ENCODE data around the gene PIGN.
A peak's percentile ranks its signal among the peaks of the same experiment; 100 is the strongest.

The PIGN gene

DNA sequence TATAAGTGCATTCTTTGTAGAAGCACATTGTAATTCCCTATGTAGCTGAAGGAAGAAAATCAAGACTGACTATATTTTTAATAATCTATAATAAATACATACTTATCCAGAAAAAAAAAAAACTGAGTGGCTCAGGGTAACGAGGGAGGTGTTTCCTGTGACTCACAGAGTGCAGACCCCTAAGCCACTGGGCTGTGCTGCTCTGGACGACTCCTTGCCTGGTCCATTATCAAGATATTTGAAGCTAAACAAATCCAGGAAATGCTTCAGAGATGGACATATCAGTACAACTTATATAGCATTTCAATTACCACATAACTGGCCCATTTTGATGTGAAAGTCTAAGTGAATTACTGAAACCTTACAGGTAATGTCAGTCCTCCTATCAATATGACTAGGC is 80.6 kb downstream of the PIGN start:
- DNase-seq (ENCODE audit: low spot score), result no peak

DNA sequence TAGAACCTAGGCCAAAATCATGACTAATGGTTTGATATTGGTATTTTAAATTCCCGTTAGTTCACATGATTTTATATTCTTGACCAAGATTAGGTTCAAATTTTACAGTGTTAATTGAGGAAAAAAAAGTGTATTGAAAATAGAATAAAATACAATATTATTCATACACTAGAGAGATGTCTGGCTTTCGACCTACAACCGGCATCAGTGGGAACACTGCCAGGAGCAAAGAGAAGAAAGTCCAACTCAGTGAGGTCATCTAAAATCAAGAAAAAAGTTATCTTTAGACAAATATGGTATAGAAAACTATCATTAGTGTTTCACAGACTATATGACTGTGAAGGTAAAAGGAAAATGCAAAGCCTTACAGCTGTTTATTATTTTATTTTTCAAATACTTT is 81.5 kb downstream of the PIGN start:
- DNase-seq (ENCODE audit: low spot score), result no peak

DNA sequence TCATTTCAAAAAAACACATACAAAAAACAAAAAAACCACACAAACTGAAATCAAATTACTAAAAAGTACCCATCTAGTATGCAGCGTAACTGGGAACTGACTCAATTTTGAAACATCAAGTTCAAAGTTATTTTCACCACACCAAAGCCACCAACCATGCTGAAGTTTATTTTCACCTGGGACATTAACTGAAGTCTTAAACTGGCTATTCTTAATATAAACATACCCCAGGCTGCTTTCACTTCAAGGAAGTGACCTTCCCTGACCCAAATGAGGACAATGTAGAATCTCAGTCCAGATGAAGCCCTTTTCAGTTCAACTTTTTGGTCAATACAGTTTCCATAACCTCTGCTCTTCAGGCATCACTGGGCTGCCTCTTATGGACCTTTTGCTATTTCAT is 84.6 kb downstream of the PIGN start:
- DNase-seq (ENCODE audit: low spot score), result no peak

DNA sequence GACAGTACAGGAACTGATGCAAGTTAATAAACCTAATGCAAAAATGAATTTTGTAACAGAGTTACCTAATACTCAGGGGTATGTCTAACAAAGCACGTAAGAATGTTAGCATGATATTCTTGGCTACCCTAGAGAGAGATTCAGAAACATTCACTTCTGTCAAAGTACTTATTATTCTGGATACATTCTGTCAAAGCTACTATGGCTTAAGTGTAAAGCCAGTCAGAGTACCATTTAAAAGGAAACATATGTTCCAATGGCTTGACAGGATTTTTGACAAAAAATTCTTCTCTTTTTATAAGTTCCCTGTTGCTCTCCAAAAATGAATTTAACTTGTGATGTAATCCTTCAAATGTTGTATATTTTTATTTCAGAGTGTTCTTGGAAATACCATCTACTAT is 85.5 kb downstream of the PIGN start:
- DNase-seq (ENCODE audit: low spot score), result no peak

DNA sequence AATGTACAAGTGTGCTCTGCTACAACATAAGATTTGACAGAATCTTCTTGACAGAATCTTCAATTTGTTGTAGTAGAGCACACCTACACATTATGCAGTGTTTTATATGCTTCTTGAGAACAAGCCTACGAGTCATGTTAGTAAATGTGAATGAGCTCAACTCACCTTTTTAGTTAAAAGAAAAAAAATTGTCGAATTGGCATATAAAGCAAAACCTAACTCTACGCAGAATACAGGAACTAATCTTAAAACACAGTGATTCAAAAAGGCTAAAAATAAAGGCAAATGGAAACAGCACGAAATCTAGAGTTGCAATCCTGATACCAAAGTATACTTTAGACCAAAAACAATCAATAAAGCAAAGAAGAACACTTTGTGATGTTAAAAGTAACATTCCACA is 87.9 kb downstream of the PIGN start:
- no peak for DNase-seq (ENCODE audit: low spot score)

DNA sequence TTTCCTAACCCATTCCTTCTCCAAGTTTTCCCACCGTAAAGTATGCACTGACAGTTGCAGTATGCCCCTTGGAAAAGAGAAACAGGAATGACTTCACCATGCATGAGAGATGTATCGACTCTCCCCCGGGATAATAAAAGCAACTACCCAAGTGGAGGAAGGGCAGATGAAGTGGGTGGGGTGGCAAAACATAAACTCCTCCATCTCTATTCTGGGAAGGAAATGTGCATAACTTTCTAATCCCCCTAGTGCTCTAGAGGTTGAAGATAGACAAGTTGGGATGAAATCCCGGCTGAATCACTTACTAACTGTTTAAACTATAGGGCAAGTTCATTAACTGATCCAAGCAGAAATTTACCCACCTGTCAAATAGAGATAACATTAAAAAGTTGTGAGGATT is 89.2 kb downstream of the PIGN start:
- DNase-seq (ENCODE audit: low spot score), result no peak

DNA sequence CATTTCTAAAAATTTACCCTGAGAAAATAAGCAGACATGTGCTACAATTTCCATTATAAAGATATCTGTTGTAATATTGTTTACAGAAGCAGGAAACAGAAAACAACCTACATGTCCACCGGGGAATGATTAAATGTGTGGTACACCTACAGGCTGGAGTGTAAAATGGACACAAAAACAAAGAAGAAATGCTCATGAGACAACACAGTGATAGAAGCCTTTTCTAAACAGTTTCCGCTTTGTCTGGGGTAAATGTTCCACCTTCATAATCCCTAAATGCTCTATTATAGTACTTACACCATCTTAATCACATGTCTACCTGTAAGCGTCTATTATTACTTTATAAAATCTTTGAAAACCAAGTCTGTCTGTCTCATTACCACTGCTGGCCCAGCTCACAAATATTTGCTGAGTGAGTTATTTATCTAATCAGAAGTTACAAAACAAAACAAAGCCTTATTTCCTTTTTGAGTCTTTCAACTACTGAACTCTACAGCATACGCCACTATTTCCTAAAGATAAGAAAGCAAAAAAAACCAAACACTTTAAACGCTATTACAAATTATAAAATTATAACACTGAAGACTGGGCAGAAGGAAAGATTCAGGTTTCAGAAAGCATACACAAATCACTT is 95.3 kb downstream of the PIGN start:
- no peak for DNase-seq (ENCODE audit: low spot score)

DNA sequence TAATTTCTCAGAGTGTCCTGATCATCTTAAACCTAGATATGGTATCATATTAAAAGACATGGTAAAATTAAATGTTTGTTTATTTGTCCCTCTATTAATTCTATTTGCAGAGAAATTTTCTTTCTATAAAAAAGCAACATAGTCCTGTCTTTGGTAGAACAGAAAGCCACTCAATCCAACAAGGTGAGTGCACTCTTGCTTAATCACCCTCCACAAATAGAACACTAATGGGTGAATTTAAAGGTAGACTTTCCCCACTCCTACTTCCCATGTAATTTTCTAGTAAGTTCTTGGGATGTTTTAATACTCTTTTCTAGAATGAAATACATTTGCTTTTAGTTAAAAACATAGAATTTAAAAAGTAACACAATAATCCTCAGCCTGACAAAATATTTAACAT is 97.7 kb downstream of the PIGN start:
- no peak for DNase-seq (ENCODE audit: low spot score)

DNA sequence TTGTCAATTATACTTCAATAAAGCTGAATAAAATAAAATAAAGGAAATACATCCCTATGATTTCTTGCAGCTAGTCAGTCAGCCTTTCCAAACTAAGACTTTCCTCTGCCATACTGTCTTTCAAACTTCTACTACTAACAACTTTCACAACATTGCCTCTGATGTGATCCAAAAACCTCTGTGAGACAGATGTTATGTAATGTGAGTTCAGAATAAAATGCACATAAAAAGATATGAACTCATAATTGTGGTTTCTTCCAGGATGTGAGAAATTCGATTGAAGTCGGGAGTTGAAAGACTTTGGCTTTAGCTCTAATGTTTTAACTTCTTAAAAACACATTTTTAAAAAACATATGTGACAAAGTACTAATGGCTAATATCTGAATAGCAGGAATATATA is 98.7 kb downstream of the PIGN start:
- peak; percentile 23 for DNase-seq (ENCODE audit: low spot score)

DNA sequence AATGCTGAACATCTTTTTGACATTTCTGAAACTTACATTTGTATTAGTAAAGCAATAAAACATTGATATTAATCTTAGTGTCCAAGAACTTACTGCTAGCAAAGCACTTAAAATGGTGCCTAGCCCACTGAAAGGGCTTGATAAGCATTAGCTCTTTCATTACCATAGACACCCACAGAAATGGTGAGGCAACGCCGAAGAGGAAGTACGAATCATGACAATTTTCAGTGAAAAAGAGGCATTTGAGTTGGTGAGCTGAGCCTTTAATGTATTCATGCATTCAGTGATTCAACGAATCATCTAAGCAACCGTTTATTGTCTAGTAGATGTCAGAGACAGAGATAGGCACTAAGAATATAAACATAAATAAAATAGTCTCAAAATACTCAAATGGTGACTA is 101.1 kb downstream of the PIGN start:
- no peak for DNase-seq (ENCODE audit: low spot score)

DNA sequence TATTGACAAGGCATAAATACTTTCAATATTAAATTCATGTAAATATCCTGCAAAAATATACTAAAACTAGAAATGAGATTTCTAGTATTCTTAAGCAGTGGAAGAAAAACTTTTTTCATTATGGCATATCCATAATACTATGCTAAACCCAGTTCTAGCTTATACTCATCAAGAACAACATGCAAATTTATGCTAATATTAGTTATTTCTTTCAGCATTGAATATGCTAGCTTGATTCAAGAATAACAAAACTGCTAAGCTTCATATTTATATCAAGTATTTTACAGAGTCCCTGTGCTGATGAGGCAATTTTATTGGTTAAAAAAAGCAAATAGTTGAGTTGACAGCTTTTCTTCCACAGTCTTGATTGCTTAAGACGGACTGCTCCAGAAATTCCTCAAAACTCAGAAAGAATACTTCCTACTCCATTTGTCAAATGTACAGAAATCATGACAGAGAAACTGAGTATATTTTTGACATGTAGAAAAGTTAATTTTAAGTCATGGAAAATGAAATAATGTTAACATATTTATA is 105.0 kb downstream of the PIGN start:
- no peak for DNase-seq (ENCODE audit: low spot score)

DNA sequence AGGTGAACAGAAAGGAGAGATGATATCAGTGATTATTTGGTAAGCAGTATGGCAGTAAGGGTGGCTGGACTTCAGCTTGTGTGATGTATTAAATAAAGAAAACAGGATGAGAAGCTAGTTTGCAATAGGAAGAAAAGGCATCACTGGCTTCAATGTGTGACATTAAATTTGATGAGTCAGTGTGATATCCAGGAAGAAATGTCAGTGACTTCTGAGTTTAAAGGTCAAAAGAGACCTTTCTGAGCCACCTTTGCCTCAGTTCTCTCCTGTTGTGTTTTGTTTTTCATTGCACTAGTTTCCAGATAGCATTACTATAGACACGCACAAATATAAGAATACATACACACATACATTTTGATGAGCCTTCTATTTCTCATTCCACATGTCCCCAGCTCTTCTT is 105.6 kb downstream of the PIGN start:
- DNase-seq (ENCODE audit: low spot score), result no peak

DNA sequence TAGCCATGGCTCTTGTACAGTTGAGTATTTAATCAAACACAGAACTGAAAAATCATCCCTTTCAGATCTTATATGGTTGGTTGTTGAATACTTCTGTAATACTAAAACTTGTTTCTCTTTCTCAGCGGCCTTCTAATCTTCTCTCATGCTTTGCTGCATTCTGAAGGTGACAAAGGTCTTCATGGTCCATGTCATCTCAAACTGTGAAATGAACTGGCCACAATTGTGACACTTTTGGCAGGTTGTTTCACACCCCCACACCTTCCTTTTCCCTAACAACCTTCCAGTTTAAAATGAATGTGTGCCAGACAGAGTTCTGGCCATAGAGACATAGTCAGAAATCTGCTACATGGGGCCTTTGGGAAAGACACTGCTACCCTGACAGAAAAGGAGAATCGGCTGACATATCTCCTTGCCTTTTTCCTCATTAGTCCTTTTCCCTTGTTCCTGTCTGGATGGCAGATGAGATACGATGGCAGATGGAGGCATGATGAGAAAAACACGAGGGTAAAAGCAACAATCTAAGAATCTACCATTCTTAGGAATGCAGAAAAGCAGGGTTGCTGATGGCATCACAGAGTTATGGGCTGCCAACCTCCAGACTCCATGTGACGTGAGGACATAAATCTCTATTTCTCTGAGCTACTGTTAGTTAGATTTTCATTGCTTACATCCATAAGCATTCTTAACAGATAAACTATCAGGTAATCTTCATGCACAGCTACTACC is 106.5 kb downstream of the PIGN start:
- no peak for DNase-seq (ENCODE audit: low spot score)

DNA sequence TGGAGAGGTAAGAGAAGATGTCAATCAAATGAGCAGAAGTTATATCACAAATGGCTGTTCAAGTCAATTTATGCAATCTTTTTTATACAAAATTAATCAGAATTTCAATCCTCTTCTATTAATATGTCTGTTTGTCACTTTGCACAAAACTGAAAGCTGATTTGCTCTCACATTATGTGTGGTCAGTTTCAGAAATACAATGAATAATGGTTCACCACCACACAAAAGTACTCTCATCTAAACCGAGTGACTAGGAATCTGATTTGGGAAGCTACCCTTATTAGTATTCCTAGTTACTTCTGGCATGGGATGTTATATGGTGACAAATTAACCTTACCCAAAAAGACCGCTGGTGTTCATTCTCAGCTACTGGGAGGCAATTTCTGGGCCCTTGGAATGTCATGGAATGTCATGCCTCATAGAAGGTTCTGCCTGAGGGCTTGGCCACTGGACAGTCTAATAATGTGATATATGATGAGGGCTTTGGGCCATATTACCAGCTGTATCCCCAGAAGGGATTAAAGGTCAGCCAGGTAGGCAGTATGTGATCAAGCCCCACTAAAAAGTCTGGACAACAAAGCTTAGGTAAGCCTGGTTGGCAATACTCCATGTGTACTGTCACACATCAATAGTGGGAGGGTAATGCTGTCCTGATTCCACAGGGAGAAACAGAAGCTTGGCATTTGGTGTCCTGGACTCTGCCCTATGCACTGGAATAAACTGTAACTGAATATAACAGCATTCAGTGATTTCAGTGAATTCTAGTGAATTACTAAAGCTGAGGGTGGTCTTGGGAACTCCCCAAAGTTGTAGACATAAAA is 113.2 kb downstream of the PIGN start:
- DNase-seq (ENCODE audit: low spot score), result no peak

DNA sequence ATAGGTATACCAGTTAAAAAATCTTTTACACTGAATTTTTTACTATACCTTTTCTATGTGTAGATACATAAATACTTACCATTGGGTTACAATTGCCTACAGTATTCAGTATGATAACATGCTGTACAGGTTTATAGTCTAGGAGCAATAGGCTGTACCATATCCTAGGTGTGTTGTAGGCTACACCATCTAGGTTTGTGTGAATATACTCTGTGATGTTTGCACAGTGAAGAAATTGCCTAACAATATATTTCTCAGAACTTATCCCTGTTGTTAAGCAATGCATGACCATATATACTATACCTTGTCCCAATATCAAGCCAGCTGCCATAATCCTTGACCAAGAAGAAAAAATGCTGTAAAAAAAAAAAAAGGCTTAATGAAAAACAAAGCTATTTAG is 114.5 kb downstream of the PIGN start:
- DNase-seq (ENCODE audit: low spot score), result no peak

DNA sequence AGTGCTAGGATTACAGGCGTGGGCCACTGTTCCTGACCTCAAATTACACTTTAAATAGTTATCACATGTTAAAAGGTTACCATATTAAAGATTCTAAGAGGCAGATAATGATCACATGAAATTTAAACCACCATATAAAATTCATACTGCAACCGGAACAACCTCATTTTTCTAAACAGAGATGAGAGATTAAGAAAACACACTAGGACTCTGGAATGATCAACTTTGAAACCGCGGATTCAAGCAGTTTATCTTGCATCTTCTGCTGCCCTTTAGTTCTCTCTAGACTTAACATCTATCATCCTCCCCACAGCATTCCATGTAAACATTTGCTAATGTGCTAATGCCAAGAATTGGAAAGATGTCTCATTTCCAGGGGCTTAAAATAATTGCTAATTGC is 115.8 kb downstream of the PIGN start:
- no peak for DNase-seq (ENCODE audit: low spot score)

DNA sequence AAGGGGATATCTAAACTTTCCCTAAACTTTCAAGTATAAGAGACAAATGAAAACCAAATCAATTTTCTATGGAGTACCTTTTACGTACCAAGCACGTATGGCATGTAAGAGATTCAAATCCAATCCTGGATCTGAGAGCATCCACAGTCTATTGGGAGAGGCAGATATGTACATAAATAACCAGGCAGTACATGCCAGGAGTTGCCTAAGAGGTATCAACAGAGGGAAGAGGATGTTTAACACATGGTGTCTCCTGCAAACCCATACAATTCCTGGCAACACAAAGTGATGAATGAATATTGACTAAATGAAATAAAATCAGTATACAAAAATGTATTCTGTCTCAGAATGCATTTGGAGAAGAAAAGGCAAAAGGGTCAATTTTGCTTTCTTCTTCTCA is 116.6 kb downstream of the PIGN start:
- no peak for DNase-seq (ENCODE audit: low spot score)

DNA sequence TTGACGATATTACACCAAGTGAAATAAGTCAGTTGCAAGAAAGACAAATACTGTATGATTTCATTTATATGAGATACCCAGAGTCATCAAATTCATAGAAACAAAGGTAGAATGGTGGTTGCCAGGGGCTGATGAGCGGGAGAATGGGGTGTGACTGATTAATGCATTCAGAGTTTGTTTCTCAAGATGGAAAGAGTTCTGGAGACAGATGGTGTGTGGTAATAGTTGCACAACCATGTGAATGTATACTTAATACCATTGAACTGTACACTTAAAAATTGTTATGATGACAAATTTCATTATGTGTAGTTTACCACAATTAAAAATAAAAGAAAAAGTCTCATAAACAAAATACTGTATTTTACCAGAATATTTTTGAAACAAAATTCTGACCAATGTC is 117.3 kb downstream of the PIGN start:
- DNase-seq (ENCODE audit: low spot score), result no peak

DNA sequence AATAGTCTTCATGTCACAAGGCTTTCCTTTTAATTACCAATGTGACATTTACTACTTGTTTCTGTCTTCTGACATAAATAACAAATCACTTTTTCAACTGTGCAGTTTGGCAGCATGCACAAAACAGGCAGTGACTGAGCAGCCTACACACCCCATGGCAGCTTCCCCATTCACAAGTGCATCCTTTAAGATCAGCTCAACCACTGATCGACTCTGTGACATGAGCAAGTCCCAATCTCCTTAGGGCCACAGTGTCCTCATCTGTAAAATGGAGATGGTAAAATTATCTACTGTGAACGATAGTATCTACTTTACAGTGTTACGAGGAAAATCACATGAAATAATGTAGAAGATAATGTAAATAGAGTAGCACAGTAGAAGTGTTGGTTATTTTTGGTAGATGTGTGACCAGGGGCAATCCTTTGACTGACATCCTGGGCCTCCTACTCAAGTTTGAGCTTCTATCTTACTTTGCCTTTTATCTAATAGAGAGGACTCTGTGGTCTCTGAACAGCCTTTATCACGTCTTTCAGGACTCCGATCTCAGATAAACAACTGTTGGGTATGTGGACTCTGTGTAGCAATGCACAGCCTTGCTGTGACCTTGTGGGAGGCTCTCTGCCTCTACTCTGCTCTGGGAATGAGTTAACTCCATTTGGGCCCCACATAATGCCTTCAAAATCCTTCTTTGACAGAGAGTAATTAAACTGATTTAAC is 120.6 kb downstream of the PIGN start:
- DNase-seq (ENCODE audit: low spot score), result no peak

DNA sequence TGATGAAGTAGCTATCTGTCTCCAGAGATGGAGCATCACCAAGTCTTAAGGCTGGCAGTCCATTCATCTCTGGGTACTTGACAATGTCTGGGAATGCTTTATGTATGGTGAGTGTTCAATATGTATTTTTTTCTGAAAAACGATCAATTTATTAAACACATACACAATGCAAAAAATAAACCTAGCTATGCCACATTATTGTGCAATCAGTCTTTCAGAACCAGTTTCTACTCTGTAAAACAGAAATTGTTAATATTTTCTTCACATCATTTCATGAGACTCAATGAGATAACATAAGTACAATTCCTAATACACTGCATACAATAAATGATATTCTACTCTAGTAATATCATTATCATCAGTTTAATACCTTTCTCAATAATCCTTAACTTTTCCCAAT is 122.5 kb downstream of the PIGN start:
- DNase-seq (ENCODE audit: low spot score), result no peak

DNA sequence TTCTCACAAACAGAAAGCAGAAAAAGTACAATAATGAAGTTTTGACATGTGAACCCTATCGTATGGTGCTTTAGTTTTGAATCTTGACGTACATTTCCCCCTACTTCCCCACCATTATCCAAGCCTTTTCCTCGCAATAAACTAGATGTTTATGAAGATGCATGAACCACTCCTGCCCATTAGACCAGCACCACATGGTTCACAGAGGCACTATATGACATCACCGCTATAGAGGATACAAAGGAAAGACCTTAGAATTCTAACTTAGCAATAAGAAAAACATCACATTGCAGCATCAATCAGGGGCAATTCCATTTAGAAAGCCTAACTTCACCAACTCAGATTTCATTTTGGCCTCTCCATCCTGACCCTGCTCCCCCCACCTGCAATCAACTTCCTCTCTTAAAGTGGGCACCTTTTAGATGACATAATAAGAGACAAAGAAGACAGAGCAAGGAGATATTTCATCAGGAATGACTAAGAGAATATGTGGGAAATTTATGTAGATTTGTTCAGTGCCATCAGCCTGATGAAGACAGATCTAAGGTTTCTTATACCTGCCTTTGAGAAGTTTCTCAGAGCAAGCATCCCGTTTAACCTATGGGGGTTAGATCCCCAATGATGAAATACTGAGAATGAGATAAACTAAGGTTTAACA is 124.9 kb downstream of the PIGN start:
- no peak for DNase-seq (ENCODE audit: low spot score)

DNA sequence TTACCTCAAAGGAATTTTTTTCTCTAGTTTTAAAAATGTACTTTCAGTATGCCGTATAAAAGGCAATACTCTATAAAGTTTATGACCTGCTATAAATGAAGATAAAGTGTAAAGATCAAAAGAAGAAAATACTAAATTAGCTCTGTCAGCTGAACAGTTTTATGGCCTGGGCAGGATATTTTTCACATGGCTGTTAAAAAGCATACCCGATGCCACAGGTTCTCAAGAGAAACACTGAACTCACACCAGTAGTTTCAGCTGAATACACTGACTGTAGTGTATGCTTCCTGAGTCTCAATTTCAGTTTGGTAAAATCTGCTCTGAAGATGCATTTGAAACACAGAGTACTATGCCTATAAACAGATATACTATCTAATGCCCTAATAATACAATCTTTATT is 126.0 kb downstream of the PIGN start:
- DNase-seq (ENCODE audit: low spot score), result no peak
